GM12892 (cell line): ENCODE results near the gene NEB.

ENCODE experiments used
- POLR2A ChIP-seq: IDR thresholded peaks from 2 replicates; pipeline ENCODE4 v1.6.1; 2011; ENCODE audit warnings: low read depth, low read length, control low read depth
- POLR2AphosphoS5 ChIP-seq: IDR thresholded peaks from 2 replicates; pipeline ENCODE4 v1.6.1; 2011; ENCODE audit warnings: low read depth, low read length, control low read depth
- TAF1 ChIP-seq: IDR thresholded peaks from 2 replicates; pipeline ENCODE4 v1.6.1; 2011; ENCODE audit warnings: low read depth, mild to moderate bottlenecking, control low read depth, low read length, borderline replicate concordance

DNA sequence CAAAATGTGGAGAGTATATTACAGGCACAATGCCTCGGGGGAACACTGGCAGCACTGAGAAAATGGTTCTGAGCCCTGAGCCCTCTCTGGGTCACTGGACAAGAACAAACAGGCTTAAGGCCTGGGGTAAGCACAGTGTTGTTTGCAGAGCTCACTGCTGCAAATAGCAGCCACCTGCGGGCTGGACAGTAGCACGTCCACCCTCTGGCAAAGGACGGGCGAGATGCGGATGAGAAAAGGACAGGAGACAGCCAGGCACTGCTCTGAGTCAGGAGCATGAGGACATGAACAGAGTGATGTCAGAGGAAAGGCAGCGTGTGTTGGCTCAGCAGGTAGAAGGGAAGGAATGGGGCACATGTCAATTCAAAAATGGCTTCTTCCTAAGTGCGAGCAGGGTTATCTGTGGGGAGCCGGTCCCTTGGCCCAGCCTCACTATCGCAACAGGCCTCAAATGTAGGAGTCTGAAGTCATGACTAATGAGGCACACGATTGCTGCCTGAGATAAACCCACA is 25.9 kb upstream of the NEB start:
- TF ChIP-seq POLR2A: no peak
- no peak for TF ChIP-seq POLR2AphosphoS5
- no peak for TF ChIP-seq TAF1
